GM12878 (cell line): Measurements from ENCODE around the gene LRRC8D.

Experiments
- POLR2A ChIP-seq: IDR thresholded peaks from 2 replicates; pipeline ENCODE4 v1.6.1; 2011; ENCODE audit warnings: low read depth, mild to moderate bottlenecking, low read length
- RBBP5 ChIP-seq: fragments of 200-600 bp; sonication (generic); conservative IDR thresholded peaks from 2 replicates; pipeline ENCODE4 v1.6.1; 2016
- SIX5 ChIP-seq: IDR thresholded peaks from 2 replicates; pipeline ENCODE4 v1.6.1; 2011; ENCODE audit warnings: mild to moderate bottlenecking, low read depth, low read length, moderate library complexity; ENCODE audit not compliant: severe bottlenecking
- TF ChIP-seq, protein P1 (sequence below): fragments of 450-650 bp; IDR thresholded peaks from 2 replicates; pipeline ENCODE4 v1.6.1; 2017; ENCODE audit warnings: mild to moderate bottlenecking
- TF ChIP-seq, protein P2 (sequence below): IDR thresholded peaks from 2 replicates; pipeline ENCODE4 v1.6.1; 2011; ENCODE audit warnings: borderline replicate concordance, low read depth, mild to moderate bottlenecking, moderate library complexity, low read length; ENCODE audit not compliant: insufficient read depth, poor library complexity, severe bottlenecking

DNA sequence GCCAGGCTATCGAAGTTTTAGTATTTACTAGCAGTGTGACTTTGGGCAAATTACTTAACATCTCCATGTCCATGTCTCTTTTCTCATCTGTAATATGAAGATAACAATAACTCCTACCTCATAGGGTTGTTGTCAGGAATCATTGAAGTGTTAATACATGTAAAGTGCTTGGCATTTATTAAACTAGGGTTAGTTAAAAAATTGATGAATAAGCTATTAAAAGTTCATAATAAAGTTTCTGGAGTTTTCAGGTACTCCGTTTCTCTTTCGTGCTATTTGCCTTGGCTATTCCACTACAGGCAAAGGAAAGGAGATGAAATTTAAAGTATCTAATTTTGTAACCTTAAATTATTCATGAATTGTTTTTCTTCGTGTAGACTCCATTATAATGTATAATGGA is 16.7 kb downstream of the LRRC8D start:
- TF ChIP-seq, protein P1, sequence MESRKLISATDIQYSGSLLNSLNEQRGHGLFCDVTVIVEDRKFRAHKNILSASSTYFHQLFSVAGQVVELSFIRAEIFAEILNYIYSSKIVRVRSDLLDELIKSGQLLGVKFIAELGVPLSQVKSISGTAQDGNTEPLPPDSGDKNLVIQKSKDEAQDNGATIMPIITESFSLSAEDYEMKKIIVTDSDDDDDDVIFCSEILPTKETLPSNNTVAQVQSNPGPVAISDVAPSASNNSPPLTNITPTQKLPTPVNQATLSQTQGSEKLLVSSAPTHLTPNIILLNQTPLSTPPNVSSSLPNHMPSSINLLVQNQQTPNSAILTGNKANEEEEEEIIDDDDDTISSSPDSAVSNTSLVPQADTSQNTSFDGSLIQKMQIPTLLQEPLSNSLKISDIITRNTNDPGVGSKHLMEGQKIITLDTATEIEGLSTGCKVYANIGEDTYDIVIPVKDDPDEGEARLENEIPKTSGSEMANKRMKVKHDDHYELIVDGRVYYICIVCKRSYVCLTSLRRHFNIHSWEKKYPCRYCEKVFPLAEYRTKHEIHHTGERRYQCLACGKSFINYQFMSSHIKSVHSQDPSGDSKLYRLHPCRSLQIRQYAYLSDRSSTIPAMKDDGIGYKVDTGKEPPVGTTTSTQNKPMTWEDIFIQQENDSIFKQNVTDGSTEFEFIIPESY, result no peak
- TF ChIP-seq, protein P2, sequence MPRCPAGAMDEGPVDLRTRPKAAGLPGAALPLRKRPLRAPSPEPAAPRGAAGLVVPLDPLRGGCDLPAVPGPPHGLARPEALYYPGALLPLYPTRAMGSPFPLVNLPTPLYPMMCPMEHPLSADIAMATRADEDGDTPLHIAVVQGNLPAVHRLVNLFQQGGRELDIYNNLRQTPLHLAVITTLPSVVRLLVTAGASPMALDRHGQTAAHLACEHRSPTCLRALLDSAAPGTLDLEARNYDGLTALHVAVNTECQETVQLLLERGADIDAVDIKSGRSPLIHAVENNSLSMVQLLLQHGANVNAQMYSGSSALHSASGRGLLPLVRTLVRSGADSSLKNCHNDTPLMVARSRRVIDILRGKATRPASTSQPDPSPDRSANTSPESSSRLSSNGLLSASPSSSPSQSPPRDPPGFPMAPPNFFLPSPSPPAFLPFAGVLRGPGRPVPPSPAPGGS, result no peak
- TF ChIP-seq POLR2A (no peak), RBBP5 (no peak), SIX5 (no peak)
